GM19035 (cell line): Measurements from ENCODE around the gene OPRL1.
"Not testable (repeated sequence)": the region's sequence is repeated elsewhere in the genome, so short reads cannot be mapped to it uniquely, and the experiment has no call there.

Experiments
- ATAC-seq: cut with Tn5 transposase; IDR thresholded peaks from one replicate; pipeline ENCODE4 v1.9.1; 2021; ENCODE audit not compliant: unreplicated experiment

The OPRL1 gene

DNA sequence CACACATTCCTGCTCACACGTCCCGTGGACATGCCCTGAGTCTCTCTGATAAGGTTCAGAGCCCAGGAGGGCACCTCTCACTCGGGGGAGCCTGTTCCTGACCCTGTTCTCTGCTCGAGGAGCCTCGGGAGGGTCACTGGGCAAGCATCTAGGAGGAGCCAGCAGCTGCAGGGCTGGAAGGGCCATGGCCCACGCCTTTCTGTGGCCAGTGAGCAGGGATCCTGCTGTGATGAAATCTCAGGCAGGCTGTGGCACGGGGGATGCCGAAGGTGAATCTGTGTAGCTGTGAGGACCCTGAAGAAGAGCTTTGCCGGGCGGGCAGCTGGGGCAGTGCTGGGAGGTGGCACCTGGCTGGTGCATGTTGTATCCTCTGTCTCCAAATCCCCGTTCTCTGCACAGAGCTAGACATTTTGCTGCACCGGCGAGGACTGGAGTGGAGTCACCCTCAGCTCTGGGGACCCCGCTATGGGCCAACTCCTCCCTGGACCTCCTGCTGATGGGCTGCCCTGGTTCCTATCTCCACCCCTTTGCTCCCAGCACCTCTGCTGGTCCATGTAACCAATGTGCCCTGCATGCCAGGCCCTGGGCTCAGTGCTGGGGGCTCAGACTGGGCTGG lies 34.6 kb downstream of the OPRL1 start:
- no peak for ATAC-seq

DNA sequence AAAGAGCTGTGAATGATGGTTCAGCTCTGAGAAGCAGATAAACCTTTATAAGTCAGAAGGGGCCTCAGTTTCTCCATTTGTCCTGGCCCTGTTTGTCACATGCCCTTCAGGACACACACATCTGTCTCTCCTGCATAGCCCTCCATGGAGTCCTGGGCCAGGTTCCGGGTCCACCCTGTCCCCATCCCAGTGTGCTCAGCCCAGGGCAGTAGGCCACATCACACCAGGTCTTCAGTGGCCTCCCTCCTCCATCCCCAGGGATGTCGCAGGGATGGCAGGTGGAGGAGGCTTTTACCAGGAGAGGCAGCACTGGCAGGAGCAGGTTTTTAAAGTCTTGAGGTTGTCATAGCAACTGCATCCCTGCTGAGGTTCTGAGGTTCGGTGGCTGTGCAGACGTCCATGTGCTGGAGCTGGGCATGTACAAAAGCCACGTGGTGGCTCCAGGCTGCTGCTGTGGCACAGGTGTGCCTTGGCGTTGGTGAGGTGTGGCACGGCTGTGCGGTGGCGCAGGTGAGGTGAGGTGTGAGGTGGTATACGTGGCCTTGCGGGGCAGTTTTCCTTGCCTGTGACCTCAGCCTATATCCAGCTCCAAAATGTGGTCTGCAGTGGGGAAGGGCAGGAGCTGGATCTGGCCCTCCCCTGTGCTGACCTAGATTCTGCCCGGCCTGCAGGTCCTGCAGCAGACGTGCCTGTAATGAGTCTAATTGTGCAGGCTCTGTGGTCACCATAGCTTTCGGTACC lies 35.5 kb downstream of the OPRL1 start:
- no peak for ATAC-seq

DNA sequence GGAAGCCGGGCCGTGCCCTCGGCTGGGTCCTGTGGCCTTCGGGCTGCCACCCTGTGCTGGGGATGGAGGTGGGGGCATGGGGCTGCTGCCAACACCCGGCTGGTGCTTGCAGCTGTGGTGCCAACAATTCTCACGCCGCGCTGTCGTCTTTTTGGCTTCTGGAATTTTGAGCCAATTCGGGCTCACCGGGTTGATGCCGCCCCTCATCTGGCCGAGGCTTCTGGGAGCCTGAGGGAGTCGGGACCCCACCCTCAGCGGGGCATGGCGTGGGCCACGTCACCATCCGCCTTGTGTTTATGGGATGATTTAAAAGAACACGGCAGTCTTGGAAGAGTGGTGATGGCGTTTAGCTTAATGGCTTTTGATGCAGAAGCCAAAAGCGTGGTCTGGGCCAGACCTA lies 36.1 kb downstream of the OPRL1 start:
- ATAC-seq, result no peak

DNA sequence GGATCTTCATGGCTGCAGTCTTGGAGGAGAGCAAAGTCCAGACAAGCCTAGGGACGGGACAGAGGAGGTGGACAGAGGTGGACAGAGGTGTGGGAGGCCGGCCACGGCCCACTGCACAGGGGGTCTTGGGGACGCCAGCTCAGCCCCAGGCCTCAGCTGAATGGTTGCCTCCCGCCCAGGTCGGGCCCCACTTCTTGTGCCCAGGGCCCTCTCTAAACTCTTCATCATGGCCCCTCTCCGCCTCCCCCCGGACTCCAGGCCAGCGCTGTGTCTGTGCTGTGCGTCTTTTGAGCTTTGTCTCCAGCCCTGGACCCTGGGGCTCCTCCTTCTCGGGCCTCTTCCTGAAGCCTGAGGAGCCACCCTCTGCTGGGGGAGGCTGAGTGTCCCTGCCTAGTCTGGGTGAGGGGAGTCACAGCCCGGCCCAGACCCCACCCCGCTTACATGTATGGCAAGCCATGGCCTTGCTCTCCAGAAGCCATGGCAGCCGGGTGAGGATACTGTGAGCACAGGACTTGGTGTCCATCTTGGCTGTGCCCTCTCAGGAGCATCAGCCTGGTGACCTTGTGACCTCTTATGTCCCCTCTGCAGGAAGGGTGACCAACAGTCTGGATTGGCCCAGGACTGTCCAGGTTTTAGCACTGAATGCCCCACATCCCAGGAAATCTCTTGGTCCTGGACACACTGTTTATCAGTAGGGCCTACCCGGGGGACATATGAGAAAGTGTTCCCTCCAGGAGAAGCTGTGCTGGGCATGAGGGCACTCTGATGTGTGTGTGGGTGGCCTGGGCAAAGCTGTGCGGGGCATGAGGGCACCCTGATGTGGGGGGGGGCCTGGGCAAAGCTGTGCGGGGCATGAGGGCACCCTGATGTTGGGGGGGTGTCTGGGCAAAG lies 36.9 kb downstream of the OPRL1 start:
- no peak for ATAC-seq

DNA sequence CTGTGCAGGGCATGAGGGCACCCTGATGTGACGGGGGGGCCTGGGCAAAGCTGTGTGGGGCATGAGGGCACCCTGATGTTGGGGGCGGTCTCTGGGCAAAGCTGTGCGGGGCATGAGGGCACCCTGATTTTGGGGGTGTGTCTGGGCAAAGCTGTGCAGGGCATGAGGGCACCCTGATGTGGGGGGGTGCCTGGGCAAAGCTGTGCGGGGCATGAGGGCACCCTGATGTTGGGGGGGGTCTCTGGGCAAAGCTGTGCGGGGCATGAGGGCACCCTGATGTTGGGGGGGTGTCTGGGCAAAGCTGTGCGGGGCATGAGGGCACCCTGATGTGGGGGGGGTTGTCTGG lies 37.5 kb downstream of the OPRL1 start:
- not testable (repeated sequence) for ATAC-seq

DNA sequence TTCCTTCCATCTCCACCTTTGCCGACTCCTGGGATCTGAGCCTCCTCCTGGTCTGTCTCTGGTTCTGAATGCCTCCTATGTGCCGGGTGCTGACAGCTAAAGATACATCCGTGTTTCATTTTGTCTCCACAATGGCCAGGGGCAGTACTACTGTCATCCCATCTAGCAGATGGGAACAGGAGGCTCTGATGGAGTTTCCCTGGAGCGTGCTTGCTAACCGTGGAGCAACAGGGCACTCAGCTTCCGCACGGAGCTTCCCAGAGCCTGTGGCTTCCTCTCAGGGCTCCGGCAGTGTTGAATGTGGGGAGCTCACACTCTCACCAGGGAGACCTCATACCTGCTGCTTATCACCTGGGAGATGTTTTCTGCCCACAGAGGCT lies 39.4 kb downstream of the OPRL1 start:
- ATAC-seq, result no peak

DNA sequence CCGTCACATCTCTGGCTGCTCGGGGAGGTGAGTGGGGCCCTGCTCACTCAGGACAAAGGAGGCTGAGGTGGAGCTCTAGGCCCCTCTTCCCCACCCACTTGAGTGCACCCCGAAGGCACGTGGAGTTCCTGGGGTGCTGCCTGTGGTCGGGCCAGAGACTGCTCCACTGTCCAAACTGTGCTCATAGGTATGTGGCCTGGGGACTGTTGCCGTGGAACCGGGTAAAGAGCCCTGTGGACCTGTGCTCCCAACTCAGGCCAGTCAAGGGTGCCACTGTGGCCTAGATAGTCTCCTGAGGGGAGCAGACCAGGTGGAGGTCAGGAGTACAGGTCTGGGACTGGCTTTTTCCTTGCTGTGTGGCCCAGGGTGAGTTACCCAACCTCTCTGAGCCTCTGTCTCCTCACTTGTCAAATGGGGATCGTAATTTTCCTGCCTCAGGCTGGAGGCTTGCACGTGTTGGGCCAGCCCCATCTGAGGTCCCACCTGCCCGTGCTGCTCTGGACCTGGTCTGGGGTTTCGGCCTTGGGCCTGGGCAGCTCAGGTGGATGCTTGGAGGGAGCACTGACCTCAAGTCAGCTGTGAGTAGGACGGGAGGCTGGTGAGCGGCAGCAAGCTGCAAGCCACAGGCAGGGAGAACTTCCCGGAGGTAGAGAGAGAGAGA lies 39.9 kb downstream of the OPRL1 start:
- ATAC-seq, result no peak

DNA sequence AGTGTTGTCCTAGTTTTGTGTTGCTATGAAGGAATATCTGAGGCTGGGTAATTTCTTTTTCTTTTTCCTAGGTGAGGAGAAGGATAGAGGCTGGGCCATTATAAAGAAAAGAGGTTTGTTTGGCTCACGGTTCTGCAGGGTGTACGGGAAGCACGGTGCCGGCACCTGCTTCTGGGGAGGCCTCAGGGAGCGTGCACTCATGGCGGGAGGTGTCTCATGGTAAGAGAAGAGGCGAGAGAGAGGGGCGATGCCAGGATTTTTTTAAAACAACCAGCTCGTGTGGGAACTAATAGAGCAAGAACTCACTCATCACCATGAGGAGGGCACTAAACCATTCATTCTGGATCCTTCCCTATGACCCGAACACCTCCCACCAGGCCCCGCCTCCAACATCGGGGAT lies 41.7 kb downstream of the OPRL1 start:
- ATAC-seq, result no peak

DNA sequence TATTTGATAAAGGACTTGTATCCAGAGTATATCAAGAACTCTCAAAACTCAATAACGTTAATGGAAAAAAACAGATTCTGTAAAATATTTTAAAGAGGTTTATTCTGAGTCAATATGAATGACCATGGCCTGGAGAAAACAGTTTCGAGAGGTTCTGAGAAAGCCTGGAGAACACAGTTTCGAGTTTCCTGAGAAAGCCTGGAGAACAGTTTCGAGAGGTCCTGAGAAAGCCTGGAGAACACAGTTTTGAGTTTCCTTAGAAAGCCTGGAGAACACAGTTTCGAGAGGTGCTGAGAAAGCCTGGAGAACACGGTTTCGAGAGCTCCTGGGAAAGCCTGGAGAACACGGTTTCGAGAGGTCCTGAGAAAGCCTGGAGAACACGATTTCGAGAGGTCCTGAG lies 43.0 kb downstream of the OPRL1 start:
- not testable (repeated sequence) for ATAC-seq

DNA sequence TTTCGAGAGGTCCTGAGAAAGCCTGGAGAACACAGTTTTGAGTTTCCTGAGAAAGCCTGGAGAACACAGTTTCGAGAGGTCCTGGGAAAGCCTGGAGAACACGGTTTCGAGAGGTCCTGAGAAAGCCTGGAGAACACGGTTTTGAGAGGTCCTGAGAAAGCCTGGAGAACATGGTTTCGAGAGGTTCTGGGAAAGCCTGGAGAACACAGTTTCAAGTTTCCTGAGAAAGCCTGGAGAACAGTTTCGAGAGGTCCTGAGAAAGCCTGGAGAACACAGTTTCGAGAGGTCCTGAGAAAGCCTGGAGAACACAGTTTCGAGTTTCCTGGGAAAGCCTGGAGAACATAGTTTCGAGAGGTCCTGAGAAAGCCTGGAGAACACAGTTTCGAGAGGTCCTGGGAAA lies 43.6 kb downstream of the OPRL1 start:
- not testable (repeated sequence) for ATAC-seq

DNA sequence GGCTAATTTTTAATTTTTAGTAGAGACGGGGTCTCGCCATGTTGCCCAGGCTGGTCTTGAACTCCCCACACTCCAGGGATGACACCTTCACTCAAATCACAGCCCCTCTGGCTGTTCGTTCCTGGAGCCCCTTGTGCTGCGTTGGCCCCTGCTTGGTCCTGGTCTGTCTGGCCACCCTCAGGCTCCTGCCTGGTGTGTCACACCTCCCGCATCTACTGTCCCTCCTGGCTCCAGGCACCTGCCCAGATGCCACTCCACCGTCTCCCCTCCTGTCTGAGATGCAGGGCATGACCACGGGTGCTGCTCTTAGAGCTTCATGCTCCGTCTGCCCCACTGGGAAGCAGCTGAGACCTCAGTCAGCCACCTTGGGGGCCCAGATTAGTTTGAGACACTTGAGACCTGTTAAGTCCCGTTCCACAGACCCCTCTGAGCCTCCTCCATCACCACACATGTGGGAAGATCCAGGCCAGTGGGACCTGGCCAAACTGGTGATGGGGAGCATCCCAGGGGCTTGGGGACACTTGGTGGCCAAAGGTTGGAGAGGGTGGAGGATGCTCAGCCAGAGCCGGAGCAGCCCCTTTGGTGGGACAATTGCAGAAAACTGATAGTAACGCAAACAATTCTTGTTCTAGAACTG lies 49.4 kb downstream of the OPRL1 start:
- ATAC-seq, result no peak

DNA sequence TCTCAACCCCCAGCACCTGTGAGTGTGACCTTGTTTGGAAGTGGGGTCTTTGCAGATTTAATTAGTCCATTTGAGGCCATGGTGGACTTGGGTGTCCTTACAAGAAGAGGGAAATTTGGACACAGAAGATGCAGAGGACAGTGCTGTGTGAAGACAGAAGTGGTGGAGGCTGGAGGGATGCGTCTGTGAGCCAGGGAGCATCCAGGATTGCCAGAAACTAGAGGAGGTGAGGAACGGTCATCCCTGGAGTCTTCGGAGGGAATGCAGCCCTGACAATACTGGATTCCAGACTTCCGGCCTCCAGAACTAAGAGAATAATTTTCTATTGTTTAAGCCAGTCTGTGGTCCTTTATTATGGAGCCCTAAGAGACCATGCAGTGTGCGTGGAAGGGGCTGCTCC lies 50.4 kb downstream of the OPRL1 start:
- no peak for ATAC-seq

DNA sequence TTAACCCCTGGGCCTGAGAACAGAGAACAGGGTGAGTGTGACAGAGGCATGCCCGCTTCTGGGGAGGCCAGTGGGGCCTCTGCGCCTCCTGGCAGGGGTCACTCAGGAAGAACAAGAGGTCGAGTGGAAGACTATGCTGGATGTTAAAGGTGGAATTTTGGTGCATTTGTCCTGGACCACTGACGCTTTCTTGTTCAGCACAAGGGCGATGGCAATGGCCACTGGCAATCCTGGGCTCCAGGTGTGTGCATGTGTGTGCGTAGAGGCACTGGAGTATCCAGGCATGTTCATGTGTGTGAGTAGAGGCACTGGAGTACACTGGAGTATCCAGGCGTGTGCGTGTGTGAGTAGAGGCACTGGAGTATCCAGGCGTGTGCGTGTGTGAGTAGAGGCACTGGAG lies 51.0 kb downstream of the OPRL1 start:
- no peak for ATAC-seq

DNA sequence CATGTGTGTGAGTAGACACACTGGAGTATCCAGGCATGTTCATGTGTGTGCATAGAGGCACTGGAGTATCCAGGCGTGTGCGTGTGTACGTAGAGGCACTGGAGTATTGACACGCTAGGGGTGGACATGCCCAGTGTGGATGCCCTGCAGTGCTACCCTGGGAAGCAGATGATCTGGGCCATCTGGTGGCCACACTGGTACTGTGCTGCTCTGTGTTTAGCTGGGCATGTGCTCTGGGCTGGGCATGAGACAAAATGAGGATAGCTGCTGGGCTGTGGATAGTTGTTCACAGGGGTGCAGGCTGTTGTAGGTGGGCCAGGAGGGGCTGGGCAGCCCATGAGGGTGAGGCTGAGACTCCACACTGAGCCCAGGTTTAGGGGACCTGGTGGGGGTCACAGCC lies 51.5 kb downstream of the OPRL1 start:
- ATAC-seq, result no peak

DNA sequence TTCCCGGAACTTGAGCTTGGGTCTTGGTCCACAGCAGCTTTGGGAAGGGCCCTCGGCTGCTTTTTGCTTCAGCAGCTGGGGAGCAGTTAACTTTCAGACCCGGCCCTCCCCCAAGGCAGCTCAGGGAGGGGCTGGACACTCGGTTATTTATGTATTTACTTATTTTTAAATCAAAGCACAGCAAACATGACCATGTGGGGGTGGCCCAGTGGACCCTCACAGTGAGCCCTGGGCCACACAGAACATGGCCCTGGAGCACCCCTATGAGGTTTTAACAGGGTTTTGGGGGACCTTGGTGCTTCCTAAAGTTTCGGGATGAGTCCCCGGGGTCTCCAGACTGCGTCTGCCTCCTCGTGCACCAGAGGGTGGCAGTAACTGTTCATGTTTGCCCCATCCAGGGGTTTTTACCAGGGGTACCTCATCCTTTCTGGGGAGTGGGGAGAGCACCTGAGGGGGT lies 54.1 kb downstream of the OPRL1 start:
- ATAC-seq, result no peak

DNA sequence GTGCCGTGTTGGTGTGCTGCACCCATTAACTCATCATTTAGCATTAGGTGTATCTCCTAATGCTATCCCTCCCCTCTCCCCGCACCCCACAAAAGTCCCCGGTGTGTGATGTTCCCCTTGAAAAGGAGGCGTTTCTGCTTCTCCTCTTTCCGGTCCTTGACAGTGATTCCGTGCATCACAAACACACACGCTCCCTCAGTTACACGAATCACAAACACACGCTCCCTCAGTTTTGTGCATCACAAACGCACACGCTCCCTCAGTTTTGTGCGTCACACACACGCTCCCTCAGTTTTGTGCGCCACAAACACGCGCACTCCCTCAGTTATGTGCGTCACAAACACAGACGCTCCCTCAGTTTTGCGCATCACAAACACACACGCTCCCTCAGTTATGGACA lies 54.9 kb downstream of the OPRL1 start:
- not testable (repeated sequence) for ATAC-seq

DNA sequence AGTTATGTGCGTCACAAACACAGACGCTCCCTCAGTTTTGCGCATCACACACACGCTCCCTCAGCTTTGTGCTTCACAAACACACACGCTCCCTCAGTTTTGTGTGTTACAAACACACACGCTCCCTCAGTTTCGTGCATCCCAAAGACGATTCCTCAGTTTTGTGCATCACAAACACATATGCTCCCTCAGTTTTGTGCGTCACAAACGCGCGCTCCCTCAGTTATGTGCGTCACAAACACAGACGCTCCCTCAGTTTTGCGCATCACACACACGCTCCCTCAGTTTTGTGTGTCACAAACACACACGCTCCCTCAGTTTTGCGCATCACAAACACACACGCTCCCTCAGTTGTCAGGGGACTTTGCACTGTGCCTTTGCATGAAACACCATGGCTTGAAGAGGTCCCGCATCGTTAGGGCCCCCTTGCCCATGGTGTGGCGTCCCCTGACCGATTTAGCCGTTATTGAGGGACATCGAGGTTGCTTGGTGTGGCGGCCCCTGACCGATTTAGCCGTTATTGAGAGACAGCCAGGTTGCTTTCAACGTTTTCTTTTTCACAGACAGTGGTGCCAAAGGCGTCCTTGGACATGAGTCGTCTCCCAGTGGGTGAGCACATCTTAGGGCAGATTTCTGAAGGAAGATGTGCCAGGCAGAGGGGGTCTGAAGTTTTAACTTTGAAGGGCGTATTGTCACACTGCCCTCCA lies 56.3 kb downstream of the OPRL1 start:
- no peak for ATAC-seq

DNA sequence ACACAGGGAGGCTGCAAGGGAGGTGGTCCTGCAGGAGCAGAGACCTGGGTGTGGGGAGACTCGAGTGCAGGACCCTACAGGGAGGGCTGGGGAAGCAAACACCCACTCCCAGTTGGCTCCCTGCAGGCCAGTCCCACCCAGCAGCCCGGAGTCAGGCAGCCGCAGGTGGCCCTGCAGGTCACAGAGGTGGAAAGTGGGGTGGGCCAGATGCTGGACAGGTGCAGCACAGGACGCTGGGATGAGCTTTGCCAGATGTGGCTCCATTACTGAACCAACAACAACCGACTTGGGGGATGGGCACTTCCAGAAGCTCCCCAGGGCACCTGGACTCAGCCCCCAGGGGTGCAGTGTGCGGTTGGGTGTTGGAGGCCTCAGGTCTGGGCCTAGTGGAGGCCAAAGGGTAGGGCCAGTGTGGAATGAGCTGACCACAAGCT lies 57.7 kb downstream of the OPRL1 start:
- no peak for ATAC-seq

DNA sequence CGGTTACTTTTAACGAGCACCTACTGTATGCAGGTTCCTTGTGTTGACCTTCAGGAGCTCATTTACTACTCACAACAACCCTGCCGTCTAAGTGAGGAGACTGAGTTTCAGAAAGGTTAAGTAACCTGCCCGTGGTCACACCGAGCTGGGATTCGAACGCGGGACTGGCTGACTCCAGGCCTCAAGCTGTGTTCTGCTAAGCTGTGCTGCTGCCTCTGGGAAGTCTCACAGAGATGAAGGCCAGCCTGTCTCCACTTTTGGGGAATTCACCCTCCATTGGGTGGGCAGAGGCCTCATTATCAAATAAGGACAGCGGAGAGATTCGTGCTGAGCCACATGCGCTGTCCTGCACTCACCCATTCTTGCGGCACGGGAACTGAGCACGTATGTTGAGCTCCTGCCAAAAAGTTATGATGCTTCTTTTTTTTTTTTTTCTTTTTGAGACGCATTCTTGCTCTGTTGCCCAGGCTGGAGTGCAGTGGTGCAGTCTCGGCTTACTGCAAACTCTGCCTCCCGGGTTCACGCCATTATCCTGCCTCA lies 58.5 kb downstream of the OPRL1 start:
- ATAC-seq, result no peak
